H1 (cell line): ENCODE data around the gene NHSL2. TPM values are rescaled to one million over a fixed set of nuclear protein-coding genes. Genes with fewer than 3 reads are reported as not detected.

Source experiments
- CBX8 ChIP-seq: fragments of 300-800, 300-1000 bp; sonication (generic); IDR thresholded peaks from 2 replicates; pipeline ENCODE4 v1.7.1; 2016; ENCODE audit warnings: low read depth, low read length, borderline replicate concordance
- JUND ChIP-seq: IDR thresholded peaks from 2 replicates; pipeline ENCODE4 v1.6.1; 2011; ENCODE audit warnings: mild to moderate bottlenecking, improper control_type of control experiment, low read length
- RXRA ChIP-seq: IDR thresholded peaks from 2 replicates; pipeline ENCODE4 v1.6.1; 2011; ENCODE audit warnings: low read depth, mild to moderate bottlenecking, low read length, moderate library complexity; ENCODE audit not compliant: insufficient read depth
- SUZ12 ChIP-seq: fragments of 200-600 bp; sonication (generic); IDR thresholded peaks from 2 replicates; pipeline ENCODE4 v1.6.1; 2012; ENCODE audit warnings: mild to moderate bottlenecking, inconsistent platforms, low read length, moderate library complexity, mixed read lengths
- YY1 ChIP-seq: IDR thresholded peaks from 2 replicates; pipeline ENCODE4 v1.6.1; 2011; ENCODE audit warnings: low read depth, mild to moderate bottlenecking, low read length
- polyA plus RNA-seq, 7 experiments: library from polyadenylated mRNA; depleted of rRNA in 3 of 7; stranded (reverse) in 5 of 7; unstranded in 2 of 7; fragments of >200 nt in 5 of 7; fragments of 200-250 nt in 2 of 7; gene quantifications; 1 replicate in 5 of 7; 2 replicates in 1 of 7; 4 replicates in 1 of 7; pipeline versions ENCODE4 v1.2.1 to v1.2.3, GENCODE V29; 2011 to 2013; ENCODE audit warnings: missing spikeins in 2 of 7, mixed read lengths in 2 of 7
- total RNA-seq: library from RNA; stranded (reverse); fragmentation: NEBNext Ultra II Directional; extraction: Animal tissue kit (Norgen Biotek cat#: 25700); gene quantifications from 2 replicates; pipeline ENCODE4 v1.2.1, GENCODE V29; 2021
- TF ChIP-seq, protein P1 (sequence below): IDR thresholded peaks from 2 replicates; pipeline ENCODE4 v1.6.1; 2012; ENCODE audit warnings: inconsistent platforms
- TF ChIP-seq, protein P2 (sequence below): IDR thresholded peaks from 2 replicates; pipeline ENCODE4 v1.6.1; 2012; ENCODE audit warnings: inconsistent platforms

Gene NHSL2
- total and polyA plus RNA-seq, 2 of the 8 experiments (the other 6 are each of a cell fraction or from before 2014, with no cell fraction given): 3.7 to 7.2 TPM

DNA sequence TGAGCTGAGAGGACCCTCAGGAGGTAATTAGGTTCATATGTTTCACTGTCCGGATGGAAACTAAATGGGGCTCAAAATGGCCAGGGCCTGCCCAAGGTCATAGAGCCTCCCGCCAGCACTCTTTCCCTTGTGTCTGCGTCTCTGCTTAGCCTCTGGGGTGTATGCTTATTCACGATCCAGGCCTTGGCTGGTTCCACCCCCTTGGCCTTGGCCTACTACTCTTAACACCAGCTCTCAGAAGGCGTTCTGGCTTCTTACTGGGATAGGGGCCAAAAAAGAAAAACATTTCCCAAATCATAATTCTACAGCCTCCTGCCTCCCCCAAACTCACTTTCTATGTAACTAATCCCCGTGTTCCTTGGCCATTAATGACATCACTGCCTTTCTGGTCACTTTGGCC, 152.3 kb downstream of the NHSL2 start (continued):
- TF ChIP-seq, protein P1, sequence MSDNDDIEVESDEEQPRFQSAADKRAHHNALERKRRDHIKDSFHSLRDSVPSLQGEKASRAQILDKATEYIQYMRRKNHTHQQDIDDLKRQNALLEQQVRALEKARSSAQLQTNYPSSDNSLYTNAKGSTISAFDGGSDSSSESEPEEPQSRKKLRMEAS: no peak
- no peak for TF ChIP-seq SUZ12
- no peak for TF ChIP-seq YY1
- TF ChIP-seq JUND: no peak
- TF ChIP-seq, protein P2, sequence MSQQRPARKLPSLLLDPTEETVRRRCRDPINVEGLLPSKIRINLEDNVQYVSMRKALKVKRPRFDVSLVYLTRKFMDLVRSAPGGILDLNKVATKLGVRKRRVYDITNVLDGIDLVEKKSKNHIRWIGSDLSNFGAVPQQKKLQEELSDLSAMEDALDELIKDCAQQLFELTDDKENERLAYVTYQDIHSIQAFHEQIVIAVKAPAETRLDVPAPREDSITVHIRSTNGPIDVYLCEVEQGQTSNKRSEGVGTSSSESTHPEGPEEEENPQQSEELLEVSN: no peak
- TF ChIP-seq RXRA: no peak
- TF ChIP-seq CBX8: no peak
- TF ChIP-seq, all 59 proteins: peak for 0
